Body of pancreas (tissue), 4 donors: ENCODE data around the gene MBD3L3. TPM values are rescaled to one million over a fixed set of nuclear protein-coding genes. Genes with fewer than 3 reads are reported as not detected.

Experiments used
- ATAC-seq: fragments of 150-250 bp; one replicate; pipeline ENCODE4 v1.9.1; 2016
- DNase-seq, 4 donors: peaks; one replicate each; pipeline ENCODE4 v3.0.0-alpha.2; 2019
- H3K27ac ChIP-seq, 4 donors: fragments of 200-600 bp; sonication (generic); 1 replicate in 3 of 4; 2 replicates in 1 of 4; pipeline versions ENCODE4 v1.5.1 to v1.6.1; 2016 to 2019; ENCODE audit warnings: mild to moderate bottlenecking in 1 of 4, mixed read lengths in 1 of 4, moderate library complexity in 1 of 4
- H3K27me3 ChIP-seq, 2 donors: fragments of 200-600 bp; sonication (generic); one replicate each; pipeline ENCODE4 v1.6.0; 2016; ENCODE audit warnings: mild to moderate bottlenecking in 1 of 2
- H3K36me3 ChIP-seq, 2 donors: fragments of 200-600 bp; sonication (generic); replicated peaks in 1 of 2; 2 replicates each; pipeline ENCODE4 v1.5.1; 2016; ENCODE audit warnings: low read depth in 2 of 2; ENCODE audit not compliant: insufficient read depth in 1 of 2
- H3K4me1 ChIP-seq: fragments of 200-600 bp; sonication (generic); one replicate; pipeline ENCODE4 v1.6.0; 2016
- H3K4me3 ChIP-seq, 2 donors: fragments of 200-600 bp; sonication (generic); 1 replicate in 1 of 2; 2 replicates in 1 of 2; pipeline ENCODE4 v1.5.1; 2016 to 2019
- H3K9me3 ChIP-seq, 3 donors: fragments of 200-600 bp; sonication (generic); 1 replicate in 2 of 3; 2 replicates in 1 of 3; pipeline ENCODE4 v1.5.1; 2016
- CTCF ChIP-seq, 7 experiments: fragments of 450-650 bp in 4 of 7; fragments of 200-600 bp in 3 of 7; sonication (generic) in 3 of 7; IDR thresholded peaks; one replicate each; pipeline ENCODE4 v1.5.1; 2016 to 2019; ENCODE audit warnings: antibody characterized with exemption in 7 of 7
- POLR2A ChIP-seq, 3 donors: fragments of 450-650 bp; IDR thresholded peaks; one replicate each; pipeline ENCODE4 v1.6.1; 2016; ENCODE audit warnings: antibody characterized with exemption in 3 of 3, mild to moderate bottlenecking in 2 of 3
- WGBS, 2 donors: methylation state at CpG; one replicate each; pipeline ENCODE4 v1.1.5; 2017; 5-methylcytosine and 5-hydroxymethylcytosine counted together
- intact Hi-C: fragments of 100-400 bp; cut with DNase I; formaldehyde crosslinking; loops from one replicate; pipeline ENCODE4 v1.15.1; 2023
- total RNA-seq, 2 donors: library from RNA; depleted of rRNA; stranded (reverse); fragments of >200 nt; gene quantifications; one replicate each; pipeline ENCODE4 v1.1.0, GENCODE V29; 2016

The MBD3L3 gene
- total RNA-seq, 2 donors from 2014 or later, result not detected

- ATAC-seq (no peak), DNase-seq (no peak)
- no peak overlapping the region for H3K27ac ChIP-seq
- no peak overlapping the region for H3K4me3 ChIP-seq
- H3K27me3 ChIP-seq, result no peaks in the 10 kb centered on the region
- TF ChIP-seq CTCF (IDR thresholded peaks at IDR 0.05), result no peak
- TF ChIP-seq POLR2A (IDR thresholded peaks at IDR 0.05), result no peak
- H3K36me3 ChIP-seq, result no peaks in the 10 kb centered on the region
- no peaks in the 10 kb centered on the region for H3K4me1 ChIP-seq
- WGBS, 2 donors, result 45 to 48% methylated on average over 4 of the region's 4 CpGs
- intact Hi-C loops, result no loop called here
- H3K9me3 ChIP-seq, result no peaks in the 10 kb centered on the region
Measured at GRCh38 chr19:7007859-7008258, 50.6 kb downstream of the MBD3L3 start.

Other genes starting within 250 kb of the MBD3L3 start
- under 1 TPM in 1 of 2 donors, not detected in 1; 0.26 TPM for gene ADGRE1, start 171.1 kb downstream of the MBD3L3 start, total RNA-seq
- not detected for gene MBD3L2B, start 37.2 kb downstream of the MBD3L3 start, total RNA-seq
- gene MBD3L5, start 28.1 kb downstream of the MBD3L3 start, total RNA-seq, result not detected
- not detected for gene MBD3L4, start 18.5 kb downstream of the MBD3L3 start, total RNA-seq
- not detected for gene MBD3L2, start 9.4 kb downstream of the MBD3L3 start, total RNA-seq
- gene ZNF557, start 11.0 kb upstream of the MBD3L3 start, total RNA-seq, result 1 to 10 TPM; 6.5 to 6.6 TPM
- 100 to 1,000 TPM; 243 to 284 TPM for gene INSR, start 235.7 kb upstream of the MBD3L3 start, total RNA-seq